GM18526 (cell line): ENCODE results near the gene IKZF1.

Experiments used
- POLR2A ChIP-seq: IDR thresholded peaks from 3 replicates; pipeline ENCODE4 v1.6.1; 2011; ENCODE audit not compliant: insufficient read length; ENCODE audit errors: extremely low read depth

The IKZF1 gene

DNA sequence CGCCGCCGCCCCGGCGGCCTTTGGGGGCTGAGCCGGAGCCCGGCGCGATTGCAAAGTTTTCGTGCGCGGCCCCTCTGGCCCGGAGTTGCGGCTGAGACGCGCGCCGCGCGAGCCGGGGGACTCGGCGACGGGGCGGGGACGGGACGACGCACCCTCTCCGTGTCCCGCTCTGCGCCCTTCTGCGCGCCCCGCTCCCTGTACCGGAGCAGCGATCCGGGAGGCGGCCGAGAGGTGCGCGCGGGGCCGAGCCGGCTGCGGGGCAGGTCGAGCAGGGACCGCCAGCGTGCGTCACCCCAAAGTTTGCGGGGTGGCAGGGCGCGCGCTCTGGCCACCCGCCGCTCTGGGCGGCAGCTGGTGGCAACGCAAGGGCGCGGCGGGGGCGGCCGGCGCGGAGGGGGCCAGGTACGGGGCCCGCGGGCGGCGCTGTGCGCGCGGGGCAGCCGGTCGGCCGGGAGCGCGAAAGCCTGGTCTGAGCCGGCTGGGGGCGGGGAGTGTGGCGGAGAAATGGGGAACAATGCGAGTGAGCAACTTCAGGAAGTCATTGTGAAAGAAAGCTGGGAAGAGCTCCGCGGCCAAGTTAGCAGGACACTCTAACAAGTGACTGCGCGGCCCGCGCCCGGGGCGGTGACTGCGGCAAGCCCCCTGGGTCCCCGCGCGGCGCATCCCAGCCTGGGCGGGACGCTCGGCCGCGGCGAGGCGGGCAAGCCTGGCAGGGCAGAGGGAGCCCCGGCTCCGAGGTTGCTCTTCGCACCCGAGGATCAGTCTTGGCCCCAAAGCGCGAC, at the start of gene IKZF1:
IKZF1 (plus strand) TSS at position 588 of the 782 bp plus-strand sequence. CDS start 14,346 bp downstream, outside the sequence.
- TF ChIP-seq POLR2A: peak; percentile 11

DNA sequence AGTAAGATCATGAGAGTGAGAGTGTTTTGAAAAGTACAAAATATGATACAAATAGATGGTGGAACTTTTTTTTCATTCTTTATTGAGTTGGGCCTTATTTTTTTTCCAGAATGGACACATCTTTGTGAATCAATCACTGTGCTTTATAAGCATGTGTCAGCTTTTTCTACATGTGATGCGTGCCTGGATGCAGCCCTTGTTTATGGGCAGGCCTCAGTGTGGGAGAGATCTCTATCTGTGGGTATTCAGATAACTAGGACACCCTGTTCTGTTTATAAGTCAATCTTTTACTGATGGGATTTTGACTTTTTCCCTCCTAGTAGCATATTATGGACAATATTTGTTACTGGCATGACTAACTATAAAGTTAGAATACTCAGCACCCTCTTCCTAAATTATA, 42.9 kb upstream of the IKZF1 start:
- TF ChIP-seq POLR2A: no peak

DNA sequence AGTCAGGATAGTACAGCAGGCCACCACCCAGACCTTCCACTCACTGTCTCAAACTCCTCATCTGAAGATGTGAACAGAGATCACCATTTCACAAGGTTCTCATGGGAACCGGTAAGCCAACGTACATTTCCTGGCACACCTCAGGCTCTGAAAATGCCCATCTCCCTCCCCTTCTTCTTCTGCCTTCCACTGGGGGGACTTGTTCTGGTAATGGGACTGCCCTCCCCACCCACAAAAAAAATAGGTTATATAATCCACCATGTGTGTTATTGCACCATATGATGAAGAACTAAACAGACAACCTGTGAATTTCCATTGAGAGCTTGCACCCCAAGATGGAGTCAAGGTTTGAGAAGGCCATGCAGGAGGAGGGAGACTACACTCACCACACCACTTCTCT, 42.1 kb upstream of the IKZF1 start:
- no peak for TF ChIP-seq POLR2A

DNA sequence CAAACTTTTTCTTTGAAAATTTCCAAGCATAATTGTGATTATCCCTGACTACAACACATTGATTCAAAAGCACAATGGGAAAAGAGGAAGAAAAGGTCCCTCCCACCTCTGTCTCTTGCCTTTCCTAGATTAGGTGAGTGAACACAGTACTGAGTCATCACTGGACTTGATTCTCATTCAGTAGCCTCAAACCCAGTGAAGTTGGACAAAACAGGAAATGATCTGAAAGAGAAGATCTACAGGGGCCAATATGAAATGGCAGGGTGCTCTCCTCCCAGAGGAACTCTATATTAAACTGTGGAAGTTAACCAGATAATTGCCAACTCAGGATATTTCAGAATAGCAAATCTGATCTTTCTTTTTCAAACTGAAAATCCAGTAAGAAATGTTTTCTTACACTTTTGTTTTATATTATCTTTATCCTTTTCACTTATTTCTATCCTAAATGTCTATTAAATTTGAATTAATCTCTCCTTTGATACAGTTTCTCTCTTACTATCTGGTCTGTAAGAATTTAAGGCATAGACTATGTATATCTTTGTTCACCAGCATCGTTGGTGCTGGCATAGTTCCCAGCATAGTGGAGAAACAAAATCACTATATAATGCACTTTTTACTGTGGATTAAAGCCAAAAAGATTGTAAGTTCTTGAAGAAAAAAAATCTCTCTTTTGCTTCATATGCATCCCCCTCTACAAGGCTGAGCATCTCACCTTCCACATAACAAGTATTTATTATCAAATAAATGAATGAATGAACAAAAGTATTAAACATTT, 41.4 kb upstream of the IKZF1 start:
- TF ChIP-seq POLR2A: no peak

DNA sequence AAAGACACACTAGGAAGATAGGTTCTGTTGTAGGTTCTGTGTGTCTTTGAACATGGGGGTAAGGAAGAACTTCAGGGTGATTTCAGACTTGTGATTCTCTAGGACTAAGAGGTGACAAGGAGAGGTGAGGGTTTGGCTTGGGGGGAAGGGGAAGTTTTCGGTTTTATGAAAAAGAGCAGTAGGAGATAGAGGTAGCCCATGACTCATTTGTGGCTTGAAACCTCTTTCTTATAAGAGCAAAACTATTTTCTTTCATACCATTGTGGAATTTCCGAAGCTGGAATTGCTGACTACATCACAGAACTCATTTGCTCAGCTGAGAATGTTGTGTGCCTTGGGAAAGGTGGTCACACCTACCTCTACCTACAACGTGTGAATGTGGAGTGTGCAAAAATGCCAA, 39.6 kb upstream of the IKZF1 start:
- no peak for TF ChIP-seq POLR2A

DNA sequence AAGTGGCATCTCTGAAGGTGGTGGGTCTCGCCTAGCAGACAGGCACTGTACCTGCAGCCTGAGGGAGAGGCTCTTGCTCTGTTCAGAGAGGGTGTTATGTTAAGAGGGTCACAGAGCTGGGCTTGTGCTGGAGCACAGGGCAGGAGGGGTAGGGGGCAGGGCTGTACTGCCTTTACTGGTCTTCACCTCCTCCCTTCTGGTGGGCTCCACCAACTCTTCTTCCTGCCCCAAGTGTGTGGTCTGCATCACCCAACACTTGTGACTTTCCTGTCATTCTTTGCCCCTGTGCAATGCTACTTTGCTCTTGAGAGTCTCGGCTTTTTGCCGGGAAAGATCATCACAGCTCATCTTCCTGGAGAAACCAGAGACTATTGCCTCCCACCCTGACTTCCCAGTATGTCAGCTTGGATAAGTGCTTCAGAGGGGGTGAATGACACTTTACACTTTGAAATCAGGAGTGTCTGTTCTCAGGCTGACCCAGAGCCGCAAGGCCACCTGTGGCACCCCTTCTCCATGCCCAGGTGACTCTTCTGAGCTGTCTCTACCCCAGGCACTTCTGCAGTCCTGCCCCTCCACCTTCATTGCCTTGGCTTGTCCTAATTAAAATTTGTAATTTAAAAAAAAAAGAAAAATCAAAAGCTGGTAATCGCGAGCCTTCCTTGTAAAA, 38.4 kb upstream of the IKZF1 start:
- no peak for TF ChIP-seq POLR2A

DNA sequence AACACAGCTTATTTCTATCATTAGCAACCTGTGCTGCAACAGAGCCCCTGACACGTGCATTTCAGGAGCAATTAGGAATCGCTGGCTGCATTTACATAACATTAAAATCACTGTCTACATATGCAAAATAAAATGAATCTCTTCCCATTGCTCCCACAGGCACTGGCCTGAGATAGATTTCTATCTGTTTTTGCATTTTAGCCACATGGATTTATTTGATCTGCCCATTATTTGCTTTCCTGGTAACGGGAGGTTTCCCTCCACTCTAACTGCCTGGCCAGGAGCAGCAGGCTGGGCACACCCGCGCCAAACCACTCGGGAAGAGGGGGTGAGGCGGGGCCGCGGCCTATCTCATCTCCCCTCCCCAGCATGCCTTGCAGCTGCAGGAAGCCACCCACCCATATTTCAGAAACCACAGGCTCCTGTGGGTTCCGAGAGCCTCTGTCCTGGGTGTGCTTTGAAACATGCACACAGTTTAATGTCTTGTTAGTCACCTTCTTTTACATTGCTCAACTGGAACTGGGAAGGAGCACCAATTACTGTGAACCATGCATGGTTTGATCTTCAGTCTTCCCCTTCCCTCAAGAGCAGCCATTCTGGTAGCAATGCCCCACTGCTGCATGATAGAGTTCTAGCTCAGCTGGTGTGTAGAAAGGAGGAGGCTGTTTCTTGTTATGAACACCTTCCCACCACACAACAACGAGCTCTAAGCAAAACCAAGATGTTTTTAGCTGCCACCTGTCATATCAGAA, 37.7 kb upstream of the IKZF1 start:
- no peak for TF ChIP-seq POLR2A

DNA sequence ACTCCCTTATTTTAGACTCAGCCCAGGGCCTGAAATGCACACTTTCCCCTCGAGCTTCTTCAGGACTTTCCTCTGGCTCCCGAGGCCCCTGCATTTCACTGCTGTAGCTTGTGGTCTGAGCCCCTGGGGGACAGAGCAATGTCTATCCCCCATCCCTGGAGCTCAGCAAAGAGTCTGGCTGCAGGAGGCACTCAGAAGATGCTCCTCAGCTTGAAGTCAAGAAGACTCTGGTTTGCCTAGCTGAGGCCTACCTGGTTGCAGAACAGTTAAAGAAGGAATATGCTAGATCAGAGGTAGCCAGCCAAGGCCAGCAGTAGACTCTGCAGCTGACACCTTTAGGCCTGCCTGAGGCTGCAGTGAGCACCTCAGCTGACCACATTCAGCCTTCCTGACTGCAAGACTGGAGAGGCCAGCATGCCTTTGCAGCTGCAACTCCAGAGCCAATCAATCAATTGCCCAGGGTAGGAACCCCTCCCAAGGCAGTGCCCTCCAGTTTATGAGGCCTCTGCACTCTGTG, 36.9 kb upstream of the IKZF1 start:
- no peak for TF ChIP-seq POLR2A

DNA sequence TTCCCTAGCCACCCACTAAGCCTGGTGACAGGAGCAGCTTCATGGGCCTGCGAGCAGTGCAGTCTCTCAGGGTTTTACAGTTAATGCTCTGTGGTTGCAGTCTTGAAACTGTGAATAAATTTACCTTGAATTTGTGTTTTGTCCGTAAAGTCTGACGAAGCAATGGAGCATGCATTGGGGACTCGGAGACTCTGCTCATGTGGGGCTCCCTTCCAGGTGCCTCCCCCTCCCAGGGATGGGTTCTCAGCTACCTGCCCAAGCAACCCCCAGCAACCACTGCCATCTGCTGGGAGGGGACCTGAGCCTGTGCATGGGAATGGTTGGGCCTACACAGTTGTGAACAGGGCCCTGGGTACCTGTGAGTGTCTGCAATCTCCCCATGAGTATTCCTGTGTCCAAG, 36.3 kb upstream of the IKZF1 start:
- no peak for TF ChIP-seq POLR2A

DNA sequence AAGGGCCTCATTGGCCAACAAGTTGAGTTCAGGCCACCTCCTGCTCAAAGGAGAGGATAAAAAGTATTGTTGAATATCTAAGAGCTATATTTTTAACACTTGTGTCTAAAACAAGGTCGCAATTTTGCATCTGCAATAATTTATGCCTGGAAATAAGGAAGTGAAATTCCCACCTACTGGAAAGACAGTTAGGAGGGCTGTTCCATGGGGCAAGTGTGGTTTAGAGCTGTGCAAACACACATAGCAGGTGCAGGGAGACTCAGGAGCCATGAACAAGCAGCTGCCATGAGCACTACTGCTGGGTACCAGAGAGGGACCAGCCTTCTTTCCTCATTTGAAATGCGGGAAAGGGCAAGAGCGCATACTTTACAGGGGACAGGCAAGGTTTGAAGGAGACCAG, 35.5 kb upstream of the IKZF1 start:
- TF ChIP-seq POLR2A: no peak

DNA sequence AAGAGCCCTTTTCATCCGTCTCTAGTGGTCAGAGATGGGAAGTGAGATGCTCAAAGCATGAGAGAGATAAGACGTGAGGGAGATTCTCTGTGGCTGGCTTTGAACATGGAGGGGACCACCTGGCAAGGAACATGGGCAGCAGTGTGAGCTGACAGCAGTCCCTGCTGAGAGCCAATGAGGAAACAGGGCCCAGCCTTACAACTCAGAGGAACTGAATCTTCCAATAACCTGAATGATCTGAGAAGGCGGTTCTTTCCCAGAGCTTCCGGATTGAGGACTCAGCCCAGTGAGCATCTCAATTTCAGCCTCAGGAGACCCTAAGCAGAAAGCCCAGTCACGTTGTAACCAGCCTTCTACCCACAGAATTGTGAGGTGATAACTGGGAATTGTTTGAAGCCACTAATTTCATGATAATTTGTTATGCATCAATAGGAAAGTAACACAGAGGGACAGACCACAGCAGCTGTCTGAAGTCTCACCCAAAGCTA, 33.9 kb upstream of the IKZF1 start:
- peak; percentile 20 for TF ChIP-seq POLR2A

DNA sequence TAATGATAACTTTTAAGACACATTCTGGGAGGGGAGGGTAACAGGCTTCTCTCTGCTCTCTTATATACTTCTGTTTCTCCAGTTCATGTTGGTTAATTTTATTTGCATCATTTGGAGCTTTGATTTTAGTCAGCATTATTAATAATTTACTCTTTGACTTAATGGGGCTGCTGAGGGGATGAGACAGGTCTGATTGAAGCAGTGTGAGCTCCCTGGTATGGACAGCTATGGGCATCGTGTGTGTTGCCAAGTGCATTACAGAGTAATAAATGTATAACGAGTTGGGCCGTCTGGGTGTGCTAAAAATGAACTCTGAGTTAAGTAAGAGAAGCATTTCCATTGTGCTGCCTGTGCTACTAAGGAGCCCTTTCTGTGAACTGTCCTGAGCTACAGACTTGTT, 31.7 kb upstream of the IKZF1 start:
- no peak for TF ChIP-seq POLR2A

DNA sequence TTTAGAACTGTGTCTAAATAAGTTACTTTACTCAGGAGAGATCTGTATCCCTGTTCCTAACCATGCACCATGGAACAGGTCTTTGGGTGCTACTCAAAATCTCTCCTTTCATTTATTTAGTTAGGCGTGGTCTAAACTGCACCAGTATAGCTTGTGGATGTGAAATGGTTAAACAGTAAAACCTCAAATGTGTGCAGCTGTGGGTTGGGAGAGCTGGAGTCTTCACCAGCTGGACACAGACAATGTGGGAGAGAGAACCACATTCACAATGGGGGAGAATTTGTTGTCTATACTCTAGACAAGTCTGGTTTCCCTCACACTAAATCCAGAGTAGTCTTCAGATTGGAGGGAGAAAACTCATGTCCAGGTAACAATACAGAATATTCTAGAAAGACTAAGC, 31.2 kb upstream of the IKZF1 start:
- no peak for TF ChIP-seq POLR2A

DNA sequence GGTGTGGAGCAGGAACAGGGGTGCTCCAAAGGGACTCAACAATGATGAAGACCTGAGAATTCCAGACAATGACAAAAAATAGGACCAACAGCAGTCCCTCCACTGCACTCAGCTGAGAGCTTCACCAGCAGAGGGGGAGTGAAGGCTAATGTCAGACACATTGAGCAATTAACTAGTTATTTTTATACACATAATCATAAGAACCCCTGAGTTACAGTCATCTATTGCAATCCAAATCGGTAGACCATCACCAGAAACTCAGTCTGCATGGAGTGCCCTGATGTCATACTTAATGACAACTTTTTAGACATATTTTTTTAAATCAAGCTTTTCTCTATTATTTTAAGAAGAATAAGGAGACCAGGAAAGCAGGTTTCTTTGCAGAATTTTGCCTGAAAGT, 30.6 kb upstream of the IKZF1 start:
- no peak for TF ChIP-seq POLR2A

DNA sequence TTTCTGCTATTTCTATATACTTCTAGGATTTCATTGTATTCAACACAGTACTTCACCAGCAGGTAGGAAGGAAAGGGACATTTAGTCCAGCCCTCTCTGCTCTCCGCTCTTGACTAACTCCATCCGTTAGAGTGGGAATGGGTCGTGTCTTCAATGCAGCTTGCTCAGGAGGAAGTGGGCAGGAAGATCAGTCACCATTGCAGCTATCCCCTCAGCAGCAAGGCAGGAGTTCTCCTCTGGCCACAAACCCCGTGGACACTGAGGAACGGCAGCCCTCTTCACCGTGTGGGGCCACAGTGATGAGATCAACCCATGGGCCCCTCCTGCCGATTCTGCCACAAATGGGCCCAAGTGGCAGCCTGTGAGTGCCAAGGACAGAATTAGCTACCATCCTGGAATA, 30.2 kb upstream of the IKZF1 start:
- no peak for TF ChIP-seq POLR2A

DNA sequence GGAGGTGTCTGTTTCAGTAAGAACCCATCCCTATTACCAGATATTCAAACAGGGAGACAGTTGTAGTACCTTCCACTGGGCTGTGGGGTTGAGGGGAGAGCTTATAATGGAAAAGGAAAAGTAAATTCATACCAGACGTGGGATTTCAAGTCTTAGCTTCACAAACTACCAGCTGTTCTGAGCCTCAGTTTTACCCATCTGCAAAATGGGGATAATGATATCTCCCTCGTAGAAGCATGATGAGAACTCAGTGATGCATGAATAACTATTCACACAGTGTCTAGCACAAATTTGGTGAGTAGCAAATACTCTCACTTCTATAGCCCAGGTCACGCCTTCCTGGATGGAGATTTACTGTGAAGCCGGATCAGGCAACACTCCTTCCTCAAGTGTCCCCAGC, 29.1 kb upstream of the IKZF1 start:
- TF ChIP-seq POLR2A: no peak

DNA sequence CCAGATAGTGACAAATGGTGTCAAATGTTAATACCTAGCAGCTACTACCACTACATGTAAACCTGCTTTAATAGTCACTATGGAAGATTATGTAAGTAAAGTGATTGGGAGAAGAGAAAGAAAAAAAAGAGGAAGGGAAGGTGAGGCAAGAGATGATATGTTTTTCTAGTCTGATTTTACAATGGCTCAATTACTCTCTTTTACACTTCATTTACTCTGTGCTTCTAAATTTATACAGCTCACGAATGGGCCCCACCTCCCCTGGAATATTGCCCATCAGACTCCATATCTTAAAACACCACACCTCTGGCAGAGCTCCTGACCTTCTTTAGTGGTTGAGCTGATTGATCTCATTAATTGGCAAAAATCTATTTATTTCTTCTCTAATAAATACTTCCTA, 28.0 kb upstream of the IKZF1 start:
- TF ChIP-seq POLR2A: no peak
